ENCODE data around the gene KRT73. TPM values are rescaled to one million over a fixed set of nuclear protein-coding genes. Genes with fewer than 3 reads are reported as not detected.

Gene KRT73
- total and polyA plus RNA-seq, 5 experiments from 2014 or later: 0.72 to 10.0 (median 8.5) TPM

- Mint-ChIP-seq H3K27me3 (no peaks in the 10 kb centered on the region), H3K27ac (peak overlapping the region; percentile 91 to 100 (median 96)), H3K9me3 (no peaks in the 10 kb centered on the region), H3K36me3 (no peaks in the 10 kb centered on the region), H3K4me3 (peak overlapping the region in 8 of 10 donors; percentile 7 to 84 (median 64)), H3K4me1 (peaks cover 51 to 85% (median 83%) of the 10 kb centered on the region in 4 donors)
- no peak for DNase-seq
- no peak for ATAC-seq
- POLR2A ChIA-PET: interaction anchor here (1.0 to 12.6 kb wide), 9 partner anchors 12 to 63 kb away, joined by 3 to 100 read pairs (median 4); partner anchors contain the start of gene KRT1
Observed at GRCh38 chr12:52616680-52617402, 1.5 kb downstream of the KRT73 start.

GRCh38 chr12:52615912-52616311, 2.4 kb downstream of the KRT73 start:
- H3K27ac Mint-ChIP-seq: peak overlapping the region; percentile 91 to 100 (median 96)
- DNase-seq (no peak), ATAC-seq (no peak)
- peak overlapping the region; percentile 7 to 84 (median 62) for H3K4me3 Mint-ChIP-seq
- POLR2A ChIA-PET: interaction anchor here (1.3 to 12.6 kb wide), 6 partner anchors 13 to 64 kb away, joined by 3 to 100 read pairs (median 4); partner anchors contain the start of gene KRT1
- H3K27me3 Mint-ChIP-seq: no peaks in the 10 kb centered on the region
- no peaks in the 10 kb centered on the region for H3K9me3 Mint-ChIP-seq
- no peaks in the 10 kb centered on the region for H3K36me3 Mint-ChIP-seq
- peaks cover 57 to 88% (median 86%) of the 10 kb centered on the region in 4 donors for H3K4me1 Mint-ChIP-seq

- Mint-ChIP-seq H3K27ac (peak overlapping the region; percentile 91 to 100 (median 96)), H3K4me3 (peak overlapping the region; percentile 7 to 84 (median 66)), H3K27me3 (no peaks in the 10 kb centered on the region), H3K4me1 (peaks cover 53 to 88% (median 85%) of the 10 kb centered on the region in 4 donors), H3K9me3 (no peaks in the 10 kb centered on the region), H3K36me3 (no peaks in the 10 kb centered on the region)
- POLR2A ChIA-PET: interaction anchor here (0.7 to 12.6 kb wide), 5 partner anchors 16 to 39 kb away, joined by 3 to 100 read pairs (median 4); no protein-coding TSS in a partner anchor
- DNase-seq (peak in 4 of 10 donors; percentile 31 to 71 (median 62)), ATAC-seq (peak; percentile 36 to 41)
Observed at GRCh38 chr12:52615208-52615868, 3.0 kb downstream of the KRT73 start.

- Mint-ChIP-seq H3K4me1 (peaks cover 55 to 95% (median 90%) of the 10 kb centered on the region in 4 donors), H3K9me3 (no peaks in the 10 kb centered on the region), H3K27ac (peak overlapping the region; percentile 91 to 100 (median 96)), H3K27me3 (no peaks in the 10 kb centered on the region), H3K36me3 (no peaks in the 10 kb centered on the region), H3K4me3 (peak overlapping the region; percentile 7 to 84 (median 66))
- ATAC-seq (no peak), DNase-seq (no peak)
- POLR2A ChIA-PET: interaction anchor here (0.7 to 12.6 kb wide), 5 partner anchors 15 to 40 kb away, joined by 3 to 100 read pairs (median 4); no protein-coding TSS in a partner anchor
Observed at GRCh38 chr12:52614381-52615207, 3.8 kb downstream of the KRT73 start.

- Mint-ChIP-seq H3K36me3 (no peaks in the 10 kb centered on the region), H3K27me3 (no peaks in the 10 kb centered on the region), H3K4me3 (peak overlapping the region in 9 of 10 donors; percentile 23 to 87 (median 62)), H3K27ac (peak overlapping the region; percentile 91 to 100 (median 96)), H3K9me3 (no peaks in the 10 kb centered on the region), H3K4me1 (peaks cover 60 to 97% (median 94%) of the 10 kb centered on the region in 4 donors)
- no peak for ATAC-seq
- POLR2A ChIA-PET: interaction anchor here (0.9 to 12.6 kb wide), 4 partner anchors 20 to 77 kb away, joined by 3 to 100 read pairs (median 34); no protein-coding TSS in a partner anchor
- no peak for DNase-seq
Observed at GRCh38 chr12:52613384-52614030, 4.9 kb downstream of the KRT73 start.

GRCh38 chr12:52612431-52613383, 5.7 kb downstream of the KRT73 start:
- Mint-ChIP-seq H3K9me3 (no peaks in the 10 kb centered on the region), H3K4me3 (peak overlapping the region; percentile 46 to 87 (median 78)), H3K4me1 (peaks cover 64 to 100% (median 98%) of the 10 kb centered on the region in 4 donors), H3K36me3 (peaks cover 0 to 2% (median 0%) of the 10 kb centered on the region in 3 donors), H3K27ac (peak overlapping the region; percentile 91 to 100 (median 96)), H3K27me3 (no peaks in the 10 kb centered on the region)
- DNase-seq (peak in 2 of 10 donors; percentile 52 to 56), ATAC-seq (peak in 1 of 2 donors; percentile 21)
- POLR2A ChIA-PET: interaction anchor here (0.6 to 12.6 kb wide), 12 partner anchors 21 to 257 kb away, joined by 3 to 130 read pairs (median 7); partner anchors contain the start of gene KRT1

GRCh38 chr12:52611080-52611468, 7.3 kb downstream of the KRT73 start:
- POLR2A ChIA-PET: interaction anchor here (1.0 to 12.6 kb wide), 14 partner anchors 8 to 259 kb away, joined by 3 to 130 read pairs (median 7); partner anchors contain the start of gene KRT1
- peak overlapping the region; percentile 91 to 100 (median 96) for H3K27ac Mint-ChIP-seq
- H3K4me1 Mint-ChIP-seq: peaks cover 59 to 99% (median 98%) of the 10 kb centered on the region in 4 donors
- ATAC-seq (no peak), DNase-seq (no peak)
- H3K27me3 Mint-ChIP-seq: no peaks in the 10 kb centered on the region
- H3K9me3 Mint-ChIP-seq: no peaks in the 10 kb centered on the region
- H3K36me3 Mint-ChIP-seq: peaks cover 0 to 3% (median 1%) of the 10 kb centered on the region in 3 donors
- H3K4me3 Mint-ChIP-seq: peak overlapping the region; percentile 67 to 87 (median 80)

- H3K4me1 Mint-ChIP-seq: peaks cover 56 to 99% (median 97%) of the 10 kb centered on the region in 4 donors
- ATAC-seq (peak; percentile 15 to 34), DNase-seq (peak in 1 of 10 donors; percentile 45)
- peak overlapping the region; percentile 15 to 87 (median 63) for H3K4me3 Mint-ChIP-seq
- peaks cover 0 to 3% (median 1%) of the 10 kb centered on the region in 3 donors for H3K36me3 Mint-ChIP-seq
- no peaks in the 10 kb centered on the region for H3K9me3 Mint-ChIP-seq
- H3K27me3 Mint-ChIP-seq: no peaks in the 10 kb centered on the region
- POLR2A ChIA-PET: interaction anchor here (0.5 to 12.6 kb wide), 8 partner anchors 9 to 81 kb away, joined by 4 to 130 read pairs (median 6); no protein-coding TSS in a partner anchor
- H3K27ac Mint-ChIP-seq: peak overlapping the region; percentile 91 to 100 (median 98)
Observed at GRCh38 chr12:52608826-52609630, 9.3 kb downstream of the KRT73 start.

GRCh38 chr12:52608161-52608560, 10.2 kb downstream of the KRT73 start:
- no peak for ATAC-seq
- POLR2A ChIA-PET: interaction anchor here (0.5 to 12.6 kb wide), 8 partner anchors 8 to 82 kb away, joined by 4 to 130 read pairs (median 6); no protein-coding TSS in a partner anchor
- H3K27me3 Mint-ChIP-seq: no peaks in the 10 kb centered on the region
- peak overlapping the region in 8 of 10 donors; percentile 24 to 83 (median 49) for H3K4me3 Mint-ChIP-seq
- peaks cover 60 to 99% (median 97%) of the 10 kb centered on the region in 4 donors for H3K4me1 Mint-ChIP-seq
- H3K27ac Mint-ChIP-seq: peak overlapping the region; percentile 91 to 100 (median 98)
- H3K9me3 Mint-ChIP-seq: no peaks in the 10 kb centered on the region
- DNase-seq: no peak
- peaks cover 0 to 3% (median 1%) of the 10 kb centered on the region in 3 donors for H3K36me3 Mint-ChIP-seq
